ENCODE measurements around the gene FIS1. TPM values are rescaled to one million over a fixed set of nuclear protein-coding genes. Genes with fewer than 3 reads are reported as not detected.

Gene FIS1
- polyA plus RNA-seq, 1 donor from 2014 or later, result 322 TPM

GRCh38 chr7:101232141-101232850, 12.6 kb downstream of the FIS1 start:
- Histone ChIP-seq H3K27ac (ENCODE audit: low read length) (no peak overlapping the region), H3K4me2 (ENCODE audit: low read length) (no peak overlapping the region), H3K9me2 (ENCODE audit: insufficient read depth, low read length) (no peaks in the 10 kb centered on the region), H3K4me3 (ENCODE audit: low read length) (no peak overlapping the region), H3K9ac (ENCODE audit: low read length) (no peak overlapping the region), H2AFZ (ENCODE audit: low read depth, low read length) (no peak overlapping the region), H3F3A (ENCODE audit: insufficient read depth, low read length, poor library complexity, severe bottlenecking) (no peaks in the 10 kb centered on the region), H3K27me3 (ENCODE audit: insufficient read depth, low read depth, low read length) (no peaks in the 10 kb centered on the region), H3K9me3 (ENCODE audit: low read length) (no peaks in the 10 kb centered on the region), H3K36me3 (ENCODE audit: insufficient read depth, low read length) (no peaks in the 10 kb centered on the region), H3K79me2 (replicated peaks; ENCODE audit: insufficient read depth, low read length) (no peaks in the 10 kb centered on the region), H4K20me1 (ENCODE audit: insufficient read depth) (no peaks in the 10 kb centered on the region)
- TF ChIP-seq CTCF (IDR thresholded peaks at IDR 0.05; ENCODE audit: poor library complexity, severe bottlenecking), result no peak

GRCh38 chr7:101231644-101232043, 13.2 kb downstream of the FIS1 start:
- TF ChIP-seq TAF1 (IDR thresholded peaks at IDR 0.05; ENCODE audit: low read depth), result no peak
- TF ChIP-seq EP300 (conservative IDR thresholded peaks at IDR 0.05; ENCODE audit: poor library complexity, severe bottlenecking), result no peak
- no peak for TF ChIP-seq SMC3 (conservative IDR thresholded peaks at IDR 0.05; ENCODE audit: poor library complexity)
- TF ChIP-seq CTCF (IDR thresholded peaks at IDR 0.05; ENCODE audit: poor library complexity, severe bottlenecking), result no peak
- TF ChIP-seq MXI1 (conservative IDR thresholded peaks at IDR 0.05; ENCODE audit: poor library complexity, severe bottlenecking), result no peak
- TF ChIP-seq REST (IDR thresholded peaks at IDR 0.05; ENCODE audit: borderline replicate concordance), result no peak
- no peak for TF ChIP-seq RAD21 (conservative IDR thresholded peaks at IDR 0.05)
- no peak for TF ChIP-seq EZH2 (IDR thresholded peaks at IDR 0.05; ENCODE audit: borderline replicate concordance, insufficient read depth, low read length, poor library complexity, severe bottlenecking)
- no peak for TF ChIP-seq POLR2AphosphoS5 (IDR thresholded peaks at IDR 0.05)
- Histone ChIP-seq H3K4me3 (ENCODE audit: low read length) (no peak overlapping the region), H3K4me2 (ENCODE audit: low read length) (no peak overlapping the region), H3K36me3 (ENCODE audit: insufficient read depth, low read length) (no peaks in the 10 kb centered on the region), H3K9ac (ENCODE audit: low read length) (no peak overlapping the region), H3K9me3 (ENCODE audit: low read length) (no peaks in the 10 kb centered on the region), H3K27ac (ENCODE audit: low read length) (no peak overlapping the region), H3F3A (ENCODE audit: insufficient read depth, low read length, poor library complexity, severe bottlenecking) (no peaks in the 10 kb centered on the region), H3K27me3 (ENCODE audit: insufficient read depth, low read depth, low read length) (no peaks in the 10 kb centered on the region), H4K20me1 (ENCODE audit: insufficient read depth) (no peaks in the 10 kb centered on the region), H3K79me2 (replicated peaks; ENCODE audit: insufficient read depth, low read length) (no peaks in the 10 kb centered on the region), H3K9me2 (ENCODE audit: insufficient read depth, low read length) (no peaks in the 10 kb centered on the region), H2AFZ (ENCODE audit: low read depth, low read length) (no peak overlapping the region)
